Lung (tissue), 12 donors: ENCODE data around the gene PTPRU. TPM values are rescaled to one million over a fixed set of nuclear protein-coding genes. Genes with fewer than 3 reads are reported as not detected.
A peak's percentile ranks its signal among the peaks of the same experiment; 100 is the strongest.

Source experiments
- ATAC-seq: fragments of 200-7000 bp; cut with Tn5 transposase; one replicate; pipeline ENCODE4 v1.9.1; 2020; ENCODE audit warnings: moderate number of reproducible peaks; ENCODE audit not compliant: insufficient read depth, low FRiP score
- DNase-seq, 3 donors: peaks; one replicate each; pipeline ENCODE4 v3.0.0-alpha.2; 2013 to 2017
- H3K27ac ChIP-seq, 2 donors: one replicate each; pipeline ENCODE4 v1.5.1; 2013; ENCODE audit warnings: mild to moderate bottlenecking in 2 of 2, moderate library complexity in 2 of 2, control low read depth in 1 of 2, inconsistent platforms in 1 of 2, low read depth in 1 of 2, low read length in 1 of 2
- H3K27me3 ChIP-seq, 3 donors: one replicate each; pipeline ENCODE4 v1.5.1; 2013; ENCODE audit warnings: low read length in 2 of 3; ENCODE audit not compliant: control insufficient read depth in 3 of 3, insufficient read depth in 3 of 3
- H3K36me3 ChIP-seq, 4 donors: one replicate each; pipeline ENCODE4 v1.5.1; 2013; ENCODE audit warnings: low read length in 4 of 4, mild to moderate bottlenecking in 1 of 4, moderate library complexity in 1 of 4; ENCODE audit not compliant: control insufficient read depth in 4 of 4, insufficient read depth in 4 of 4
- H3K4me1 ChIP-seq, 5 donors: one replicate each; pipeline ENCODE4 v1.5.1; 2013; ENCODE audit warnings: low read length in 5 of 5, mild to moderate bottlenecking in 2 of 5, moderate library complexity in 1 of 5; ENCODE audit not compliant: control insufficient read depth in 5 of 5, insufficient read depth in 5 of 5
- H3K4me3 ChIP-seq: one replicate; pipeline ENCODE4 v1.5.1; 2013; ENCODE audit warnings: mild to moderate bottlenecking, control low read depth, moderate library complexity
- H3K9ac ChIP-seq, 2 donors: one replicate each; pipeline ENCODE4 v1.5.1; 2013; ENCODE audit warnings: low read length in 2 of 2, control low read depth in 1 of 2; ENCODE audit not compliant: insufficient read depth in 1 of 2
- H3K9me3 ChIP-seq, 4 donors: one replicate each; pipeline ENCODE4 v1.5.1; 2013; ENCODE audit warnings: low read length in 3 of 4, mild to moderate bottlenecking in 1 of 4, moderate library complexity in 1 of 4; ENCODE audit not compliant: control insufficient read depth in 4 of 4, insufficient read depth in 3 of 4
- WGBS, 2 donors: extraction: QIAGEN DNeasy Blood & Tissue Kit; methylation state at CpG; one replicate each; pipeline ENCODE4 v1.1.7; 2013; 5-methylcytosine and 5-hydroxymethylcytosine counted together
- polyA plus RNA-seq, 2 donors: library from polyadenylated mRNA; stranded (reverse); fragments of 200-250 nt; gene quantifications; one replicate each; pipeline ENCODE4 v1.2.1, GENCODE V29; 2013
- total RNA-seq, 2 donors: library from RNA; depleted of rRNA in 1 of 2; stranded (reverse); fragments of >200 nt in 1 of 2; gene quantifications; one replicate each; pipeline ENCODE4 v1.2.1, GENCODE V29; 2014 to 2021
- TF ChIP-seq, protein P1 (sequence below): IDR thresholded peaks from 2 replicates; pipeline ENCODE4 v1.5.1; 2012; ENCODE audit warnings: mild to moderate bottlenecking; ENCODE audit errors: control extremely low read depth, extremely low read depth
- donor health status: control.
- donor health status: control.
- donor health status: Bipolar disorder and iron deficiency.
- donor health status: healthy.
- donor health status: DM: yes; HTN: yes; CAD: no.

PTPRU gene
- total and polyA plus RNA-seq, 4 donors = 22.6 to 55.3 (median 32.9) TPM

DNA sequence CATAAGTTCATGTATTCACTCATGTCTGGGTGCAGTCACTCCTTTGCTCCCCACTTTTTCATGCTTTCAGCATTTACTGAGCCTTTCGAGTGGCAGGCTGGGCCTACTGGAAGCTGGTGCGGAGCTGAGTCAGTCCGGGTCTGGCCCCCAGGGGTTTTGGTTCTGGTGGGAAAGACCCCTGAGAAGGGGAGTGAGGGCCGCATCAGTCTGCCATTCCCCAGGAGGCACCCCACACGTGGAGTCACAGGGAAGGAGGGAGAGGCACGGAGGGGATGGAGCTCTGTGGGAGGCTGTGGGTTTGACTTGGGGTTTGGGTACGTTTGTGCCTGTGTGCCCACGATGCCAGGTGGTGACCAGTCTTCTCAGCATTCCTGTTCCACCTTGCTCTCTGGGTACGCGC, 87.9 kb downstream of the PTPRU start:
- ATAC-seq (no peak), DNase-seq (no peak)
- Histone ChIP-seq H3K9me3 (no peaks in the 10 kb centered on the region), H3K4me3 (no peak overlapping the region), H3K27ac (no peak overlapping the region), H3K4me1 (no peaks in the 10 kb centered on the region), H3K9ac (no peak overlapping the region), H3K36me3 (peaks cover 0 to 15% (median 2%) of the 10 kb centered on the region in 4 donors), H3K27me3 (no peaks in the 10 kb centered on the region)
- TF ChIP-seq, protein P1, sequence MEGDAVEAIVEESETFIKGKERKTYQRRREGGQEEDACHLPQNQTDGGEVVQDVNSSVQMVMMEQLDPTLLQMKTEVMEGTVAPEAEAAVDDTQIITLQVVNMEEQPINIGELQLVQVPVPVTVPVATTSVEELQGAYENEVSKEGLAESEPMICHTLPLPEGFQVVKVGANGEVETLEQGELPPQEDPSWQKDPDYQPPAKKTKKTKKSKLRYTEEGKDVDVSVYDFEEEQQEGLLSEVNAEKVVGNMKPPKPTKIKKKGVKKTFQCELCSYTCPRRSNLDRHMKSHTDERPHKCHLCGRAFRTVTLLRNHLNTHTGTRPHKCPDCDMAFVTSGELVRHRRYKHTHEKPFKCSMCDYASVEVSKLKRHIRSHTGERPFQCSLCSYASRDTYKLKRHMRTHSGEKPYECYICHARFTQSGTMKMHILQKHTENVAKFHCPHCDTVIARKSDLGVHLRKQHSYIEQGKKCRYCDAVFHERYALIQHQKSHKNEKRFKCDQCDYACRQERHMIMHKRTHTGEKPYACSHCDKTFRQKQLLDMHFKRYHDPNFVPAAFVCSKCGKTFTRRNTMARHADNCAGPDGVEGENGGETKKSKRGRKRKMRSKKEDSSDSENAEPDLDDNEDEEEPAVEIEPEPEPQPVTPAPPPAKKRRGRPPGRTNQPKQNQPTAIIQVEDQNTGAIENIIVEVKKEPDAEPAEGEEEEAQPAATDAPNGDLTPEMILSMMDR = no peak
- WGBS, 2 donors = 82 to 93% methylated on average over 10 of the region's 10 CpGs

DNA sequence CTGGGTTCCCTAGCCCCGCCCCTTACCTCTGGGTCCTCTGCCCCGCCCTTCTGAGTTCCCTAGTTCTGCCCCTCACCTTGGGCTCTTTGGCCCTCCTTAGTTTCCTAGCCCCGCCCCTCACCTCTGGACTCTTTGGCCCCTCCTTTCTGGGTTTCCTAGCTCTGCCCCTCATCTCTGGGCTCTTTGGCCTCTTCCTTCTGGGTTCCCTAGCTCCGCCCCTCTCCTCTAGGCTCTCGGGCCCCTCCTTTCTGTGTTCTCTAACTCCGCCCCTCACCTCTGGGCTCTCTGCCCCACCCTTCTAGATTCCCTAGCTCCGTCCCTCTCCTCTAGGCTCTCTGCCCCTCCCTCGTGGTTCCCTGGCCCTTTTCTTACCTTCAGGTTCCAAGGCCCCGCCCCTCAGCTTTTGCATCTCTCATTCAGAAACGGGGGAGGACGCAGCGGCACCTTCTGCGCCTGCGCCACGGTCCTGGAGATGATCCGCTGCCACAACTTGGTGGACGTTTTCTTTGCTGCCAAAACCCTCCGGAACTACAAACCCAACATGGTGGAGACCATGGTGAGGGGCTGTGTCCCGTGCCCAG, 88.5 kb downstream of the PTPRU start:
- Histone ChIP-seq H3K27me3 (no peaks in the 10 kb centered on the region), H3K36me3 (peaks cover 0 to 15% (median 2%) of the 10 kb centered on the region in 4 donors), H3K9ac (no peak overlapping the region), H3K4me3 (no peak overlapping the region), H3K27ac (no peak overlapping the region), H3K9me3 (no peaks in the 10 kb centered on the region), H3K4me1 (no peaks in the 10 kb centered on the region)
- DNase-seq (peak; percentile 30 to 75 (median 65)), ATAC-seq (no peak)
- TF ChIP-seq, protein P1 = no peak
- WGBS, 2 donors = 64 to 76% methylated on average over 19 of the region's 19 CpGs

DNA sequence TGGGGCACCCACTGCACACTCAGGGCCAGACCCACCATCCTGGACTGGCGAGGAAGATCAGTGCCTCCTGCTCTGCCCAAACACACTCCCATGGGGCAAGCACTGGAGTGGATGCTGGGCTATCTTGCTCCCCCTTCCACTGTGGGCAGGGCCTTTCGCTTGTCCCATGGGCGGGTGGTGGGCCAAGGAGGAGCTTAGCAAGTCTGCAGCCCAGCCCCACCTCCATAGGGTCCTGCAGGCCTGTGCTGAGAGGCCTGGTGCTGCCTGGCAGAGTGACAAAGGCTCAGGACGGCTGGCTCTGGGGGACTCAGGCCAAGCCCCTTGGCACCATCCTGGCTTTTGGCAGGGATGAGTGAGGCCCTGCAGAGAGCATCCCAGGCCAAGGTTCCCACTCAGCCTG, 89.4 kb downstream of the PTPRU start:
- ATAC-seq = no peak
- TF ChIP-seq, protein P1 = no peak
- H3K4me1 ChIP-seq = no peaks in the 10 kb centered on the region
- H3K9ac ChIP-seq = no peak overlapping the region
- no peak overlapping the region for H3K4me3 ChIP-seq
- H3K27me3 ChIP-seq = no peaks in the 10 kb centered on the region
- 84 to 88% methylated on average over 4 of the region's 4 CpGs for WGBS, 2 donors
- H3K27ac ChIP-seq = no peak overlapping the region
- peaks cover 0 to 12% (median 2%) of the 10 kb centered on the region in 4 donors for H3K36me3 ChIP-seq
- DNase-seq = peak in 1 of 3 donors; percentile 7
- no peaks in the 10 kb centered on the region for H3K9me3 ChIP-seq

DNA sequence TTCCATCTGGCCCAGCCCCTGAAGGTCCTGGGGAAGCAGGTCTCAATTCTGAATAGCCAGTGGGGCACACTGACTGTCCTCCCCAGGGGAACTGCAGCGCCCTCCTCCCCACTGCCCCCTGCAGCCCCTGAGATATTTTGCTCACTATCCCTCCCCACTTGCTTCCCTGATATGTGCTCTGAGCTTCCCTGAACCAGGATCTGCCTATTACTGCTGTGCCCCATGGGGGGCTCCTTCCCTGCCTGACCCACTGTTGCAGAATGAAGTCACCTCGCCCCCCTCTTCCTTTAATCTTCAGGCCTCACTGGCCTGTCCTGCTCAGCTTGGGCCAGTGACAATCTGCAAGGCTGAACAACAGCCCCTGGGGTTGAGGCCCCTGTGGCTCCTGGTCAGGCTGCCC, 89.8 kb downstream of the PTPRU start:
- Histone ChIP-seq H3K27me3 (no peaks in the 10 kb centered on the region), H3K36me3 (peaks cover 0 to 11% (median 2%) of the 10 kb centered on the region in 4 donors), H3K9ac (no peak overlapping the region), H3K9me3 (no peaks in the 10 kb centered on the region), H3K4me1 (no peaks in the 10 kb centered on the region), H3K27ac (no peak overlapping the region), H3K4me3 (no peak overlapping the region)
- ATAC-seq = no peak
- TF ChIP-seq, protein P1 = no peak
- no peak for DNase-seq
- 88 to 92% methylated on average over 2 of the region's 2 CpGs for WGBS, 2 donors
